ENCODE measurements around the gene BCL11B.

Gene BCL11B

DNA sequence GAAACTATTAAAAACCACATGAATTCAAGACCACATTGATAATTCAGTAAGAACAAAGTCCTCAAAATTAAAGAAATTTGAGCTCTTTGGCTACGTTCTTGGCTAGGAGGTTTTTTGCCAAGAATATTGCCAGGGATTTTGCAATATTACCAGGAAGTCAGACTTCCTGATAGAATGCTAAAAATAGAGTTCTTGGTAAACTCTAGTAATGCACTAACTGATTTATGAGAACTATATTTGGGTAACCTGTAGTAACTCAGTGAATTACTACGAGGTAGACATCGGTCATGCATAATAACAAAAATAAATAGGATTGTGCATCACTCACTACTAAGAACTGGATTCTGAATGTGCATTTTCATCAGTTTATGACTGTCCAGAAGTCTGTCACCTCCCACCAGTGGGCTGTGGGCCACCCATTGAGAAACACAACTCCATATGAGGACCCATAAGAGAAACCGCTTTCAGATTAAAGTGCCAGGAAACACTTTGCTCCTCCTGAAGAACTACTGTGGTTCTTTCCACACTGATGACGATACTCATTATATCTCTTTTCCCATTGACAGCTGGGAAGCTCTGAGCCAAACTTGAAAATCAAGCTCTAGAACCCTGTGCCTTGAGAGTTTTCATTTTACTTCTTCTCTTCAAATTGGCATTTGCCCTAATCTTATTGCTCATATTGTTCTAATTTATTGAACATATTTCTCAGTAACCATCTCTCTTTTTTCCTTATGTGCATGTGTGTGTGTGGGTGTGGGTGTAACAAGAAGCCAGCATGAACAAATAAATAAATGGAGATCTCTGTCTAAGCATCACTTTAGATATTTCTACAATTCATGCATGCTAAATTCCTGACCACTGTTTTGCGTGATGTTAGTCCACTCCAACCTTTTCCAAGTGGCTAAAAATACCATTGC, 116.6 kb downstream of the BCL11B start:
- no peak for DNase-seq

GRCh38 chr14:99150236-99150635, 121.8 kb downstream of the BCL11B start:
- DNase-seq: no peak

DNA sequence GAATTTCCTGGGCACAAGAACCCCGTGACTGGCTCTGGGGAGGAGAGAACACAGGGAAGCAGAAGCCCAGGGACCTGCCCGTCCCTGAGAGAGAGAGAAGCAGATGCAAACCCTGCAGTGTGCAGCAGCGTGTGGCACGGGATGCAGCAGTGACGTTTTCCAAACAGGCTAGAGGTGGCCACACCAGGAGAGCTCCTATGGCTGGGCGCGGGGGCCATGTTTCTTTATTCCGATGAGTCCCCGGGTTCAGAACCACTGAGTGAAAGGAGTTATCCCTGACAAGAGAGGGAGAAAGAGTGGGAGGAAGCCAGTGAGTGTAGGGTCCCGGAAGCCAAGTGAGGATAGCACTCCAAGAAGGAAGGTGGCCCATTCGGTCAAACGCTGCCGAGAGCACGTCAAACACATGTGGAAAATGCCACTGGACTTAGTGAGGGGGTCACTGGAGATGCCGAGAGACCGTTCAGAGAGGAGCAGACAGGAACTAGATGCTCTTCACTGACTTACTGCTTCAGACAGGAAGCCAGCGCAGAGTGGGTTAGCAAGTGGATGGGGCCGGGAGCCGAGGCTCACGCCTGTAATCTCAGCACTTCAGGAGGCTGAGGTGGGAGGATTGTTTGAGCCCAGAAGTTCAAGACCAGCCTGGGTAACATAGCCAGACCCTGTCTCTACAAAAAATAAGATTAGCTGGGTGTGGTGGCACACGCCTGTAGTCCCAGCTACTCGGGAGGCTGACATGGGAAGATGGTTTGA, 123.0 kb downstream of the BCL11B start:
- DNase-seq: no peak

- DNase-seq: no peak
Observed at GRCh38 chr14:99148131-99148530, 123.9 kb downstream of the BCL11B start.

DNA sequence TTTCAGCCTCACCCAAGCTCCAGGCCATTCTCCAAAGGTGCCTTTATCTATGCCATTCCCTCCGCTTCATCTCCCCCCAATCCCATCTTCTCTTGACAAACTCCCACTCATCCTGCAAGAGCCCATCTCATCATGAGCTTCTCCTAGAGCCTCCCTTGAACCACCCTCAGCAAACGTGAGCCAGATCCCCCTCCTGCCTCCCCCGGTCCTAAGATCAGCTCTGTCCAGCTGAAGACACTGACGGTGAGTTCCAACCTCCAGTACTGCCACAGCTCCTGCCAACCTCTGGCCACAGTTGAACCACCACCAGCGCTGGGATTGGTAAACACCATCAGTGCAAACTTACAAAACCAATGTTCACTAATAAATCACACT, 124.6 kb downstream of the BCL11B start:
- DNase-seq: no peak

GRCh38 chr14:99146616-99147365, 125.2 kb downstream of the BCL11B start:
- no peak for DNase-seq

DNA sequence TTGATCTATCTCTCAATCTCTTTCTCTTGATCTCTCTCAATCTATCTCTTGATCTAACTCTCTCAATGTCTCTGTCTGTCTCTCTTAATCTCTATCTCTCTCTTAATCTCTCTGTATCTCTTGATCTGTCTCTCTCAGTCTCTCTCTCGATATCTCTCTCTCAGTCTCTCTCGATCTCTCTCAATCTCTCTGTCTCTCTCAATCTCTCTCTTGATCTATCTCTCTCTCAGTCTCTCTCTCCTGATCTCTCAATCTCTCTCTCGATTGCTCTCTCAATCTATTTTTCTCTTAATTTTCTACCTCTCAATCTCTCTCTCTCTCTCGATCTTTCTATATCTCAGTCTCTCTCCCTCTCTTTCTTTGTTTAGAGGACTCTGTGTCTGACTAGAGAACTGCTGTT, 126.7 kb downstream of the BCL11B start:
- DNase-seq: no peak

DNA sequence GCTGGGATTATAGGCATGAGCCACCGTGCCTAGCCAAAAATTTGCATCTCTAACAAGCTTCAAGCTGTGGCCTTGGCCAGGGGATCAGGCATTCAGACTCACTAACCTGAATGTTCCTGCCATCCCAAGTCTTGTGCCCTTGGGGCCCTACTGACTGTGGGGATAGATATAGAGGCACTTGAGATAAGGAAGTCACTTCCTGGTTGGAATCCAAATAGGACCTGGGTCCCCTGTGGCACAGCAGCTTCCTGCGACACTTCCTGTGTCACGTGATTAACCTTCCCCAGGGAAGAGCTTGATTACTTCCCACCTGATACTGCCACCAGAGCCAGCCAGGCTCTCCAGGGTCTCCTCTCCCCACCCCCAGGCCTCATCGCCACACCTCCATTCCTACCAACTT, 128.2 kb downstream of the BCL11B start:
- DNase-seq: peak; percentile 69

DNA sequence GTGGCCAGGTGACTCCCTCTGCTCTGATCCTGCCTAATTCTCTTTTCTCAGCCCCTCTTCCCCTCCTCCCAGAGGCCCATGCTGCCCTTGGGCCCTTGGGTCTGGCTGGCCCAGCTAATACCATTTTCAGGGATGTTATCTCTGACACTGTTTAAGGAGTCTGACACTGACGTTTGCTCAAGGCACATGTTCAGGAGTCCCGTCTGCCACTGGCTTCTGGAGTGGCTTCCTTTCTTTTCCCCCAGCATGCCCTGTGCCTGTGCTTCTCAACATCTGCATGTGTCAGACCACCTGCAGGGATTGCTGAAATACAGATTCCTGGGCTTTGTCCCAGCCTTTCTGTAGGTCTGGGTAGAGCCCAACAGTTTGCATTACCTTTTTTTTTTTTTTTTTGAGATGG, 128.9 kb downstream of the BCL11B start:
- no peak for DNase-seq

DNA sequence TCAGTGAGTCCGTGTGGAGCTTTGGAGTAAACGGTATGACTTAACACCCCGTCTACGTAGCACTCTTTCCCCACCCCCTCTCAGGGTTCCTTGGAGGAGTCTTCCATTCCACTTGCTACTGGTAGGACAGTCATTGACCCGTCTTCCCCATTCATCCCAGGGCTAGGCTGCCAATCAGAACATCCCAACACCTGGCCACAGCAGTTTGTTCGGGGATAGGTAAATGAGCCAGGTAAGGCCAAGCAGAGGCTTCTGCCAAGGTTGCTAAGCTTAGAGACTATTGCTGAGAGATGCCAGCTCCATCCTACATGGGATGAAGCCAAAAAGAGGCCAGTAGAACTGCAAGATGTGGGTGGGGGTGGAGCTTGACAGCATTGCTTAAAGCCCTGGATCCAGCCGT, 130.8 kb downstream of the BCL11B start:
- no peak for DNase-seq

DNA sequence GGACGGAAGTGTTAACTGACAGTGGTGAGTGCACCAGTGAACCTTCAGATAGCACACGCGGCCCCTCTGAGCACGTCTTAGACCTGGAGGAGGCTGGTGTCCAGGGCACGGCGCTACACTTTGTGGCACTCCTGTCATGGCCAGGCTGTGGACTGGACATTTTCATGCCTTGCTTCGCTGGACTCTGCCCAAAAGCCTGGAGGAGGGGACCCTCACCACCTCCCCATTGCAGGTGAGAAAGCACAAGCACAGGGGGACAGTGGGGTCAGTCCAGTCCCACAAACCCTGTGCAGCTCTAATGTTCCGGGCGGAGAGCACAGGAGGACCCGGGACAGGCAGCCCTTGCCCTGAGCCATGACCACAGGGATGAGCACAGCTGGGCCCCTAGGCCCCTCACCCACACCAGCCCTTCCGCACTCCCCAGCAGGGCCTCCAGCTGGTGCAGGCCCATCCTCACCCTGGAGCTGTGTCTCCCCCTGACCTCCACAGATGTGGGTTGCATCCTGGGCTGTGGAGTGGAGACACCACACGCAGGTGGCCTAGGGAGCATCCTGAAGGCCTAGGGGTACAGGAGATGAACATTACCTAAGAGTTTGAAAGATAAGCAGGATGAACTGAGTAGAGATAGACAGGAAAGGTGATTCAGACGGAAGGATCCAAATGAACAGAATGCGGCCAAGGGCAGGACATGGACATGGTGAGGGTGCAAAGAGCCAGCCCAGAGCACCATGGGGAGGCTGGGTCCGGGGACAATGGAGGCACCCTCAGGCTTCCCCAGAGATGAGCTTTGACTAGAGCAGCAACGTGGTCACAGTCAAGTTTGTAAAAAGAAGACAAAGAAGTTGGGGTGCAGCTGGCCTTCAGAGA, 132.8 kb downstream of the BCL11B start:
- no peak for DNase-seq

DNA sequence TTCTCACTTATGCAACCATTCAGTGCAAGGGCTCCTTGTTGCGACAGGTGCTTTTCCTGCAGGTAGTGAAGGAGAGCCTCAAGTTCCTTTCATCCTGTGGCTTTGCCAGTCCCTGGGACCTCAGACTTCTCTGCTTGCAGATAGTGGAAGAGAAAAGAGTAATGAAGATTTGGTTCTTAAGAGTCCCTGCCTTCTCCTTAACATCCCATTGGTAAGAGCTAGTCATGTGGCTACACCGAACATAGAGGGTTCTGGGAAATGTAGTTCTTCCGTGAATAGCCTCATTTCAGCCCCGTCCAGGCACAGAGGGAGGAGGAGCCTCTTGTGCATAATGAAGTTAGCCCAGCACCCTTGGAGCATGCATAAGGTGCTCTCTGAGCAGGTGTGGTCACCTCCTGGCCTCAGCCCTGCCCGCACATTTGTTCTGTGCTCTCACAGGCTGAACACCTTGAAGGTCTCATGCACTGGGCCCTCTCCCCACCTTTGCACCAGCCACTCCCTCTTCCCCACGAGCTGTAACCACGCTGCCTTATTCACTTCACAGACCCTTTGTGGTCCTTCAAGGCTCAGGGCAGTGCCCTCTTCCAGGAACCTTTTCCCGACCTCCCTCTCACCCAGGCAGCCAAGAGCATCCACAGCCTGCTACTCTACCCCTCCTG, 134.0 kb downstream of the BCL11B start:
- no peak for DNase-seq

DNA sequence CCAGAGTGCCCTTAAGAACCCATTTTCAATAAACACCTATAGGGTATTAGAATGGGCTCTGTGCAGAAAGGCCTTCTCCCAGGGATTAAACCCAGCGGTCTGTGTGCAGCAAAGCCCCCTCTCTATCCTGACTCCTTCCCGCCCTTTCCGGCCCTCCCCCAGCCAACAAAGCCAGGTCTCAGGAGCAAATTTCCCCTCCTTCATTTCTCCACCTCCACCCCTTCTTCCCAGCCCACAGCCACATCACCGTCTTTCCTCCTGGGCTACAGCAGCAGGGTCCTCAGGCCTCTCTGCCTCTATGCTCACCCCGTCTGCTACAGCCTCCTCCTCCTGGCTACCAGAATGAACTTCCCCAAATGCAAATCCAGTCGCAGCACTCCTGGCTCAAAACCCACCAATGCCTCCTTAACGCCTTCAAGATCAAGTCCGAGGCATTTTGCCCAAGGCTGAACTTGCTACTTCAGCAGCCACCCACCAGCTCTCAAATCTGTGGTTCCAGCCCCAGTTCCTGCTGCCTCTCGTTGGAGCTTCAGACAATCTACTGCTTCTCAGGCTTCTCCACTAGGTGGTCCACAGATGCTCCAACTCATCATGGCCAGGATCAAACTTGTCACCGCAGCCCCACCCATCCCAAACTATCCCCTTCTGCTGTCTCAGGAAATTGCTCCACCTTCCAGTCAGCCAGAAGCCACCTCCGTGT, 134.8 kb downstream of the BCL11B start:
- no peak for DNase-seq

- no peak for DNase-seq
Observed at GRCh38 chr14:99136401-99136800, 135.6 kb downstream of the BCL11B start.

DNA sequence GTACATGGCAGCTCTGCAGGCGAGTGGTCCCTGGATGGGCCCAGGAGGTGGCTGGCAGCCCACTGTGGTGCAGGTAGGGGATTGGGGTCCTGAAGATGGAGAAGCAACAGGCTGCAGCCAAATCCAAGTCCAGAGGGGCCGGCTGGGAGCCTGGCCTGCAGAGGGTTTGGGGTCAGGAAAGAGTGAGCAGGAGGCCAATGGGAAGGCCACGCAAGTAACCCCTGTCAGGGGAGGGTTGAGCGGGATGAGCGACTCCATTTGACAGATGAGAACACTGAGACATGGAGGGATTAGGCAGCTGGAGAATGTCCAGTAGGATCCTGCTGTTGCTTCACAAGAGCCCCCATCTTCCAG, 136.0 kb downstream of the BCL11B start:
- no peak for DNase-seq

GRCh38 chr14:99134516-99135046, 137.4 kb downstream of the BCL11B start:
- DNase-seq: no peak

- DNase-seq: no peak
Observed at GRCh38 chr14:99133636-99134515, 138.1 kb downstream of the BCL11B start.

- no peak for DNase-seq
Observed at GRCh38 chr14:99132821-99133635, 139.0 kb downstream of the BCL11B start.

DNA sequence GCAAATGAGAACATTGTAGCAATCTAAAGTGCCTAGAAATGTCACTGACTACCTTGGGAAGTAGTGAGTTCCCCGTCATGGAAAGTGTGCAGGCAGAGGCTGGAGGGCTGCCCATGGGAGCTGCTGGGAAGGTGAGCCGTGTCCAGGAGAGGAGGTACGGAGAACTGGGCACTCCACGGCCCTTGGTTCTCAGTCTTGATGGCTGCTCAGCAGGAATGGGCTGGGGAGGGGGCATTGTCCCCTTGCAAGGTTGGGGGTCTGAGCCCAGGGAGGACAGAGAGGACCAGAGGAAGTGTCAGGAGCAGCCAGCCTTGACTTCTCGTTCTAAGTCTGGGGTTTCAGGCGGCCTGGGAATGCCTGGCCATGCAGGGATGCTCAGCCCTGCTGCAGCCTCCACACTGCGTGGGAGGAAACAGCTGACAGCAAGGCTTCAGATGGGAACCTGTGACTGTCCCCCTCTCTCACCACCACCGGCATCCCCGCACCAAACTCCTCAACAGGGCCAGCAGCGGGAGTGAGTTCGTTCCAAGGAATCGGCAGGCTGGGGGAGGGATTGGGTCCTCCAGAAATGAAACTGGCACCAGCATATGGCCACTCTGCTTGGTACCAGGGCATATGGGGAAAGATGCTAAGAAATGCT, 140.2 kb downstream of the BCL11B start:
- no peak for DNase-seq

Measured in NCI-H2171 treated with DMSO at 0.1 percent for 48 hours (cell line).